ENCODE measurements around the gene SCD. TPM values are rescaled to one million over a fixed set of nuclear protein-coding genes. Genes with fewer than 3 reads are reported as not detected.

Gene SCD
- total RNA-seq, 1 experiment from 2014 or later: 449 TPM

DNA sequence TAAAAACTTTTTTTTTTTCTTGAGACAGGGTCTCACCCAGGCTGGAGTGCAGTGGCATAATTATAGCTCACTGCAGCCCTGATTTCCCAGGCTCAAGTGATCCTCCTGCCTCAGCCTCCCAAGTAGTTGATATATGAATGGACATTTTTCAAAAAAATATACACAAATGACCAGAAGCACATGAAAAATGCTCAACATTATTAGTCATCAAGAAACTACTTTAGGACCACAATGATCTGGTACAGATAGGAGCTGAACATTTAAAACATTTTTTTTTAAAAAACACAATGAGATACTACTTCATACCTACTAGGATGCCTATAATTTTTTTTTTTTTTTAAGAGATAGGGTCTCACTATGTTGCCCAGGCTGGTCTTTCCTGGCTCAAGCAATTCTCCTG, 21.7 kb downstream of the SCD start:
- TF ChIP-seq, protein P1, sequence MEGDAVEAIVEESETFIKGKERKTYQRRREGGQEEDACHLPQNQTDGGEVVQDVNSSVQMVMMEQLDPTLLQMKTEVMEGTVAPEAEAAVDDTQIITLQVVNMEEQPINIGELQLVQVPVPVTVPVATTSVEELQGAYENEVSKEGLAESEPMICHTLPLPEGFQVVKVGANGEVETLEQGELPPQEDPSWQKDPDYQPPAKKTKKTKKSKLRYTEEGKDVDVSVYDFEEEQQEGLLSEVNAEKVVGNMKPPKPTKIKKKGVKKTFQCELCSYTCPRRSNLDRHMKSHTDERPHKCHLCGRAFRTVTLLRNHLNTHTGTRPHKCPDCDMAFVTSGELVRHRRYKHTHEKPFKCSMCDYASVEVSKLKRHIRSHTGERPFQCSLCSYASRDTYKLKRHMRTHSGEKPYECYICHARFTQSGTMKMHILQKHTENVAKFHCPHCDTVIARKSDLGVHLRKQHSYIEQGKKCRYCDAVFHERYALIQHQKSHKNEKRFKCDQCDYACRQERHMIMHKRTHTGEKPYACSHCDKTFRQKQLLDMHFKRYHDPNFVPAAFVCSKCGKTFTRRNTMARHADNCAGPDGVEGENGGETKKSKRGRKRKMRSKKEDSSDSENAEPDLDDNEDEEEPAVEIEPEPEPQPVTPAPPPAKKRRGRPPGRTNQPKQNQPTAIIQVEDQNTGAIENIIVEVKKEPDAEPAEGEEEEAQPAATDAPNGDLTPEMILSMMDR (IDR thresholded peaks at IDR 0.05; ENCODE audit: insufficient read depth in 1 of 2, low read depth in 1 of 2, low read length in 1 of 2, severe bottlenecking in 1 of 2, unreplicated experiment in 1 of 2): no peak

DNA sequence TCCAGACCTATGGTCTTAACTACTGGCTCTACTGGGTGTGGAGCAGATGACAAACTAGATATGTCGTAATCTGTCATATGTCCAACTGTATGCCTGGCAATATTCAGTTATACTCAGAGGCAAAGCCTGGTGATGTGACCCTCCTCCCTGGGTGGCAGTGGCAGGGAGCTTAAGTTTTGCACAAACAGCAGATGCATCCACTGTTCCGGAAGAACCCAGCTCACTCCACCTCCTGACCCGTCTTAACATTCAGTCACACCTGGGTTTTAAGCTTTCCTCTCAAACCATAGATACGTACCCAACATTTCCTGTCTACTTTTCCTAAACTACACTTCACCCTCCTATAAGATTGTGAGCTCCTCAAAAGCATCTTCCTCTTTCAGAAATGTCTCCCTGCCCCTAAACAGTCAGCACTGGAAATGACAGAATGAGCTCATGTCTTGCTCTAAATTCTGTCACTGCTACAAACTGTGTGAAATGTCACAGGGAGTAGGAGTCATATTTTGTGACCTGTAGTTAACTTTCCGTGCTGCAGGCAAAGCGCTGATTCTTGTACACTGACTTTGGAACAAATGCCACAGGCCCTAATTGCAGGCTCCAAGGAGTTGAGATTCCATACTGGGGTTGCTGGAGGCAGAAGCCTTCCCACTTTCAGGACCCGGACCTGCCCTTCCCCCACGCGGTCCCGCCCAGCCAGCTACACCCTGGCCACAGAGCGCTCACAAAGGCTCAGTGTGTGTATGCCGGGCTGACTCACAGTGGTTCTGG, 23.9 kb downstream of the SCD start:
- no TSS peak for BruUV-seq (replicated peaks)
- Mint-ChIP-seq H3K36me3 (ENCODE audit: insufficient read depth, unreplicated experiment) (peaks cover 10% of the 10 kb centered on the region), H3K9me3 (ENCODE audit: unreplicated experiment) (no peaks in the 10 kb centered on the region), H3K27me3 (ENCODE audit: insufficient read depth, unreplicated experiment) (no peaks in the 10 kb centered on the region), H3K4me3 (ENCODE audit: unreplicated experiment) (peak overlapping the region; percentile 60), H3K27ac (ENCODE audit: unreplicated experiment) (peak overlapping the region; percentile 89), H3K4me1 (ENCODE audit: low read depth, unreplicated experiment) (peaks cover 13% of the 10 kb centered on the region)
- TF ChIP-seq, protein P1 (IDR thresholded peaks at IDR 0.05; ENCODE audit: insufficient read depth in 1 of 2, low read depth in 1 of 2, low read length in 1 of 2, severe bottlenecking in 1 of 2, unreplicated experiment in 1 of 2): no peak
- ChIA-PET CTCF (interaction anchor here (0.7 to 1.3 kb wide), 7 partner anchors 11 to 165 kb away, joined by 3 to 6 read pairs (median 4); partner anchors contain the start of gene HIF1AN), POLR2A (interaction anchor here (1.0 to 1.4 kb wide), 3 partner anchors 11 to 24 kb away, joined by 3 to 17 read pairs (median 12); partner anchors contain the start of gene SCD)
- peak; percentile 78 to 84 for DNase-seq
- intact Hi-C loops (cut with micrococcal nuclease; ENCODE audit: unreplicated experiment): no loop called here
- Histone ChIP-seq H3K9me3 (no peaks in the 10 kb centered on the region), H3K36me3 (ENCODE audit: control insufficient read depth, insufficient read depth, low read length) (no peaks in the 10 kb centered on the region), H3K27me3 (replicated peaks; ENCODE audit: control insufficient read depth, insufficient read depth, low read length) (no peaks in the 10 kb centered on the region), H3K4me1 (peaks cover 31% of the 10 kb centered on the region), H3K4me3 (ENCODE audit: low read depth, low read length) (no peak overlapping the region)

More for the DNA sequence above, 21.7 kb downstream of the SCD start:
- intact Hi-C loops (cut with micrococcal nuclease; ENCODE audit: unreplicated experiment): no loop called here
- Histone ChIP-seq H3K9me3 (no peaks in the 10 kb centered on the region), H3K27me3 (replicated peaks; ENCODE audit: control insufficient read depth, insufficient read depth, low read length) (no peaks in the 10 kb centered on the region), H3K36me3 (ENCODE audit: control insufficient read depth, insufficient read depth, low read length) (no peaks in the 10 kb centered on the region), H3K4me1 (peaks cover 36% of the 10 kb centered on the region), H3K4me3 (ENCODE audit: low read depth, low read length) (no peak overlapping the region)
- DNase-seq: no peak
- ChIA-PET CTCF (no interaction called here), POLR2A (interaction anchor here (0.6 kb wide), 1 partner anchor 9 kb away, joined by 7 read pairs; no protein-coding TSS in a partner anchor)
- H3K4me3 Mint-ChIP-seq (ENCODE audit: unreplicated experiment): no peak overlapping the region
- H3K9me3 Mint-ChIP-seq (ENCODE audit: unreplicated experiment): no peaks in the 10 kb centered on the region
- peaks cover 17% of the 10 kb centered on the region for H3K36me3 Mint-ChIP-seq (ENCODE audit: insufficient read depth, unreplicated experiment)
- H3K27me3 Mint-ChIP-seq (ENCODE audit: insufficient read depth, unreplicated experiment): no peaks in the 10 kb centered on the region
- peaks cover 18% of the 10 kb centered on the region for H3K4me1 Mint-ChIP-seq (ENCODE audit: low read depth, unreplicated experiment)
- no TSS peak for BruUV-seq (replicated peaks)
- H3K27ac Mint-ChIP-seq (ENCODE audit: unreplicated experiment): no peak overlapping the region

DNA sequence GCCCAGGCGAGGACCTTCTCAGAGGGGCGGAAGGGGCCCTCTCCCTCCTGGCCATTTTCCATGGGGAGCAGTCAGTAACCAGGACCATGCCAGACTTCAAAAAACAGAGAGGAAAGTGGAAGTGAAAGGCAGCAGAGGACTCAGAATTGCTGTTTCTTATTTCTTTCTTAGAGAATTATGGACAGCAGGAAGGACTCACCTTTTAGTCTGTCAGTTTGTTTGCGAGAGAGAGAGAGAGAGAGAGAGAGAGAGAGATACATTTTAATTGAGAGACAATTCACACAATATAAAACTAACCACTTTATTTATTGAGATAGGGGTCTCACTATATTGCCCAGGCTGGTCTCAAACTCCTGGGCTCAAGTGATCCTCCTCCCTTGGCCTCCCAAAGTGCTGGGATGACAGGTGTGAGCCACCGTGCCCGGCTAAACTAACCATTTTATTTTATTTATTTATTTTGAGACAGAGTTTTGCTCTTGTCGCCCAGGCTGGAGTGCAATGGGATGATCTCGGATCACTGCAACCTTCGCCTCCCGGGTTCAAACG, 24.5 kb downstream of the SCD start:
- TF ChIP-seq, protein P1 (IDR thresholded peaks at IDR 0.05; ENCODE audit: insufficient read depth in 1 of 2, low read depth in 1 of 2, low read length in 1 of 2, severe bottlenecking in 1 of 2, unreplicated experiment in 1 of 2): no peak
- Histone ChIP-seq H3K36me3 (ENCODE audit: control insufficient read depth, insufficient read depth, low read length) (no peaks in the 10 kb centered on the region), H3K9me3 (no peaks in the 10 kb centered on the region), H3K4me3 (ENCODE audit: low read depth, low read length) (no peak overlapping the region), H3K4me1 (peaks cover 34% of the 10 kb centered on the region), H3K27me3 (replicated peaks; ENCODE audit: control insufficient read depth, insufficient read depth, low read length) (no peaks in the 10 kb centered on the region)
- intact Hi-C loops (cut with micrococcal nuclease; ENCODE audit: unreplicated experiment): no loop called here
- H3K27ac Mint-ChIP-seq (ENCODE audit: unreplicated experiment): peak overlapping the region; percentile 89
- CTCF ChIA-PET: interaction anchor here (0.9 to 1.3 kb wide), 5 partner anchors 12 to 164 kb away, joined by 3 to 6 read pairs (median 5); partner anchors contain the start of gene HIF1AN
- H3K4me3 Mint-ChIP-seq (ENCODE audit: unreplicated experiment): peak overlapping the region; percentile 60
- no peak for DNase-seq
- H3K27me3 Mint-ChIP-seq (ENCODE audit: insufficient read depth, unreplicated experiment): no peaks in the 10 kb centered on the region
- peaks cover 16% of the 10 kb centered on the region for H3K4me1 Mint-ChIP-seq (ENCODE audit: low read depth, unreplicated experiment)
- no TSS peak for BruUV-seq (replicated peaks)
- POLR2A ChIA-PET: interaction anchor here (1.0 to 1.4 kb wide), 3 partner anchors 12 to 25 kb away, joined by 3 to 17 read pairs (median 12); partner anchors contain the start of gene SCD
- peaks cover 10% of the 10 kb centered on the region for H3K36me3 Mint-ChIP-seq (ENCODE audit: insufficient read depth, unreplicated experiment)
- H3K9me3 Mint-ChIP-seq (ENCODE audit: unreplicated experiment): no peaks in the 10 kb centered on the region

All from Caco-2 (cell line).